ENCODE results near the gene TRPM5. TPM values are rescaled to one million over a fixed set of nuclear protein-coding genes. Genes with fewer than 3 reads are reported as not detected.

The TRPM5 gene
- total and polyA plus RNA-seq, 2 of the 8 experiments (the other 6 are each of a cell fraction or from before 2014, with no cell fraction given), result 0.02 TPM; not detected in 1

GRCh38 chr11:2417856-2418692 lies 26.2 kb downstream of the TRPM5 start (continued):
- no peak for TF ChIP-seq EGR1 (IDR thresholded peaks at IDR 0.05; ENCODE audit: borderline replicate concordance, low read depth, low read length)
- TF ChIP-seq RFX5 (IDR thresholded peaks at IDR 0.05; ENCODE audit: borderline replicate concordance, low read depth, low read length), result no peak
- no peak for TF ChIP-seq EZH2 (IDR thresholded peaks at IDR 0.05; ENCODE audit: low read depth, low read length, severe bottlenecking)
- TF ChIP-seq HDAC2 (IDR thresholded peaks at IDR 0.05; ENCODE audit: borderline replicate concordance in 1 of 2, low read depth in 2 of 2, low read length in 2 of 2), result no peak
- no peak for TF ChIP-seq CTCF (IDR thresholded peaks at IDR 0.05; ENCODE audit: control extremely low read depth in 1 of 3, insufficient read depth in 1 of 3, low read depth in 1 of 3, low read length in 3 of 3)
- TF ChIP-seq CTBP2 (IDR thresholded peaks at IDR 0.05; ENCODE audit: borderline replicate concordance, insufficient read depth, insufficient read length, low read length), result no peak

All from H1 (cell line).